Measurements from ENCODE around the gene AHNAK.
A peak's percentile ranks its signal among the peaks of the same experiment; 100 is the strongest.

DNA sequence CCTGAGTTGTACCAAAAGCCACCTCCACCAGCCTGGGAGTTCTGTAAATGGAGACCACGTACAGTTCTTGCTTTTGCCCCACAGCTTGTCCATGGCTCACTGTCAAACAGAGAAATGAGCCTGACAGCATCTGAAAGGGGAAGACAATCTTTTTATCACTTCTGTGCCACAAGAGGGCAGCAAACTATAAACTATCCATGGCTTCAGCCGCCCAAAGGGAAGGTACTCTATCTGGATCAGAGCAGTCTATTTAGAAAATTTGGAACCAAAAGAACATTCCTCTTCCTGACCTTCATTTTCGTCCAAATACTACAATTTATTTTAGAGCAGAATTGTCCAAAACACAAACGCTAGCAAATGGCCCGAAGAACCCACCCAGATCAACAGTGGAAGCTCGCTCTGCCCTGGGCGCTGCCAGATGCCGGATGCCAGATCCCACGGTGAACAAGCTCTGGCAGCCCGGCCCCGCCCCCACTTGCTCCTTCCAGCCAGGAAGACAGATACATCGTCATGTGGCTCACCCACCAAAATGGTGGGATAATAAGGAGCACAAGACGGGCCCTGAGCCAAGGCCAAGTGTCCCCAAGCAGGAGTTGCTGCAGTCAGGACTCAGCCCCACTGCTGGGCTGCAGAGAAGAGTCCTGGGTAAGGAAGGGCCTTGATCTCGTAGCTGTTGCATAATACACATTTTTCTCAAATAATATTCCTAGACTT lies 151.6 kb downstream of the AHNAK start:
- TF ChIP-seq MAX (IDR thresholded peaks at IDR 0.05) = no peak
- no peak for TF ChIP-seq CEBPB (IDR thresholded peaks at IDR 0.05)
- no peak for TF ChIP-seq EP300 (IDR thresholded peaks at IDR 0.05; ENCODE audit: borderline replicate concordance)
- peak; percentile 92 for TF ChIP-seq RAD21 (IDR thresholded peaks at IDR 0.05; ENCODE audit: low read depth)
- TF ChIP-seq TAF1 (IDR thresholded peaks at IDR 0.05; ENCODE audit: low read depth) = no peak
- no peak for TF ChIP-seq EGR1 (IDR thresholded peaks at IDR 0.05)

All from Ishikawa (cell line).